ENCODE results near the gene RBFOX2. TPM values are rescaled to one million over a fixed set of nuclear protein-coding genes. Genes with fewer than 3 reads are reported as not detected.

Gene RBFOX2
- polyA plus RNA-seq, 1 of the 3 experiments (the other 2 are of a cell fraction): 115 TPM

DNA sequence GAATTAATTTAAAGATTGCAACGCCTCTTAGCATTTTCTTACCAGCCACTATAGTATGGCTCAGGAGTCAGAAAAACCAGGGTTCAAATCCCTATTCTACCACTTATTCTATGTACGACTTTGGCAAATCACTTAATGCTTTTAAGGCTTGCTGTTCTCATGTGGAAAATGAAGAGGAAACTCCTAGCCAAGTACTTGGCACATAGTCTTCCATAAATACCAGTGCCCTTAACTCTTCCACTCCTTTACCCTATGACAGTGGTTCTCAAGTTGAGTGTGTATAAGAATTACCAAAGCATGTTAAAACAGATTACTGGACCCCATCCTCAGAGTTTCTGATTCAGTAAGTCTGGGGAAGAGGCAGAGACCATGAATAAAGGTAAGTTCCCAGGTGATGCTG lies 107.6 kb downstream of the RBFOX2 start:
- Histone ChIP-seq H3F3A (replicated peaks; ENCODE audit: insufficient read depth) (peaks cover 16% of the 10 kb centered on the region), H4K20me1 (ENCODE audit: insufficient read depth) (peaks cover 75% of the 10 kb centered on the region), H3K9ac (0 out of 2 replicates have a peak overlapping the region, but pooled peaks have one; percentile 1), H3K27ac (ENCODE audit: low read depth in 2 of 2, low read length in 1 of 2) (peak overlapping the region; percentile 47 to 72; a peak in 2 of 4 replicates), H2AFZ (ENCODE audit: low read depth) (no peak overlapping the region), H3K27me3 (ENCODE audit: insufficient read depth) (no peaks in the 10 kb centered on the region), H3K4me1 (ENCODE audit: control insufficient read depth in 1 of 2, insufficient read depth in 2 of 2, low read depth in 1 of 2, low read length in 1 of 2) (peaks cover 42 to 43% of the 10 kb centered on the region in 2 experiments; a peak in 3 of 4 replicates), H3K9me2 (no peaks in the 10 kb centered on the region), H3K4me2 (no peak overlapping the region), H3K4me3 (ENCODE audit: low read depth in 2 of 2, low read length in 1 of 2) (no peak overlapping the region), H3K36me3 (replicated peaks in 1 of 2; ENCODE audit: control insufficient read depth in 1 of 2, insufficient read depth in 2 of 2, low read length in 1 of 2) (peaks cover 0 to 12% of the 10 kb centered on the region in 2 experiments), H3K79me2 (ENCODE audit: insufficient read depth) (peaks cover 94% of the 10 kb centered on the region), H3K9me3 (no peaks in the 10 kb centered on the region)
- no peak for TF ChIP-seq FOXJ3 (CRISPR knock-in tag; IDR thresholded peaks at IDR 0.05)
- ChIA-PET CTCF (interaction anchor here (0.6 to 9.9 kb wide), 9 partner anchors 10 to 490 kb away, joined by 3 to 64 read pairs (median 4); no protein-coding TSS in a partner anchor), POLR2A (no interaction called here)
- WGBS (ENCODE audit: low lambda C conversion rate): 92% methylated on average over 2 of the region's 2 CpGs
- DNase-seq: no peak

DNA sequence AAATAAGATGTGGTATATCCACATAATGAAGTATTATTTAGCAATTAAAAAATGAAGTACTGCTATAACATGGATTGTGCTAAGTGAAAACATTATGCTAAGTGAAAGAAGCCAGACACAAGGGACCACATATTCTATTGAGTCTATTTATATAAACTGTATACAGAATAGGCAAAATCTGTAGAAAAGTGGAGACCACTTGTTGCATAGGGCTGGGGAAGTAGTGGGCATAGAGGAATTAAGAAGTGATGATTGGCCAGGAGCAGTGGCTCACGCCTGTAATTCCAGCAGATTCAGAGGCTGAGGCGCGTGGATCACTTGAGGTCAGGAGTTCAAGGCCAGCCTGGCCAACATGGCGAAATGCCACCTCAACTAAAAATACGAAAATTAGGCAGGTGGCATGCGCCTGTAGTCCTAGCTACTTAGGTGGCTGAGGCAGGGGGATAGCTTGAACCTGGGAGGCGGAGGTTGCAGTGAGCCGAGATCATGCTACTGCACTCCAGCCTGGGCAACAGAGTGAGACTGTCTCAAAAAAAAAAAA lies 109.6 kb downstream of the RBFOX2 start:
- TF ChIP-seq YY1 (IDR thresholded peaks at IDR 0.05; ENCODE audit: low read depth) (no peak), JUND (IDR thresholded peaks at IDR 0.05) (no peak), ZBTB33 (IDR thresholded peaks at IDR 0.05; ENCODE audit: borderline replicate concordance, low read depth) (no peak), MEF2A (IDR thresholded peaks at IDR 0.05; ENCODE audit: borderline replicate concordance, low read depth) (no peak), TEAD4 (IDR thresholded peaks at IDR 0.05; ENCODE audit: borderline replicate concordance, insufficient read depth) (no peak), NRF1 (IDR thresholded peaks at IDR 0.05; ENCODE audit: low read depth, low read length) (no peak), ELF1 (IDR thresholded peaks at IDR 0.05) (no peak), RFX5 (IDR thresholded peaks at IDR 0.05; ENCODE audit: low read length) (no peak), REST (IDR thresholded peaks at IDR 0.05; ENCODE audit: low read depth, low read length) (no peak), GATA2 (CRISPR knock-in tag; IDR thresholded peaks at IDR 0.05) (no peak), EP300 (IDR thresholded peaks at IDR 0.05; ENCODE audit: borderline replicate concordance in 1 of 2, low read depth in 1 of 2, low read length in 1 of 2) (no peak)
- TF ChIP-seq, protein P1, sequence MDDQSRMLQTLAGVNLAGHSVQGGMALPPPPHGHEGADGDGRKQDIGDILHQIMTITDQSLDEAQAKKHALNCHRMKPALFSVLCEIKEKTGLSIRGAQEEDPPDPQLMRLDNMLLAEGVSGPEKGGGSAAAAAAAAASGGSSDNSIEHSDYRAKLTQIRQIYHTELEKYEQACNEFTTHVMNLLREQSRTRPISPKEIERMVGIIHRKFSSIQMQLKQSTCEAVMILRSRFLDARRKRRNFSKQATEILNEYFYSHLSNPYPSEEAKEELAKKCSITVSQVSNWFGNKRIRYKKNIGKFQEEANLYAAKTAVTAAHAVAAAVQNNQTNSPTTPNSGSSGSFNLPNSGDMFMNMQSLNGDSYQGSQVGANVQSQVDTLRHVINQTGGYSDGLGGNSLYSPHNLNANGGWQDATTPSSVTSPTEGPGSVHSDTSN (IDR thresholded peaks at IDR 0.05): no peak
- WGBS (ENCODE audit: low lambda C conversion rate): 95% methylated on average over 8 of the region's 8 CpGs
- Histone ChIP-seq H3K4me1 (ENCODE audit: control insufficient read depth in 1 of 2, insufficient read depth in 2 of 2, low read depth in 1 of 2, low read length in 1 of 2) (peaks cover 46 to 55% of the 10 kb centered on the region in 2 experiments; a peak in 3 of 4 replicates), H4K20me1 (ENCODE audit: insufficient read depth) (peaks cover 82% of the 10 kb centered on the region), H3K9me2 (no peaks in the 10 kb centered on the region), H3K27me3 (ENCODE audit: insufficient read depth) (no peaks in the 10 kb centered on the region), H3F3A (replicated peaks; ENCODE audit: insufficient read depth) (peaks cover 21% of the 10 kb centered on the region), H2AFZ (ENCODE audit: low read depth) (no peak overlapping the region), H3K27ac (ENCODE audit: low read depth in 2 of 2, low read length in 1 of 2) (no peak overlapping the region), H3K4me3 (ENCODE audit: low read depth in 2 of 2, low read length in 1 of 2) (no peak overlapping the region), H3K79me2 (ENCODE audit: insufficient read depth) (peaks cover 97% of the 10 kb centered on the region), H3K9ac (no peak overlapping the region), H3K4me2 (no peak overlapping the region), H3K36me3 (replicated peaks in 1 of 2; ENCODE audit: control insufficient read depth in 1 of 2, insufficient read depth in 2 of 2, low read length in 1 of 2) (peaks cover 0 to 5% of the 10 kb centered on the region in 2 experiments), H3K9me3 (no peaks in the 10 kb centered on the region)
- POLR2A ChIA-PET: no interaction called here
- DNase-seq: no peak
- CTCF ChIA-PET: interaction anchor here (0.9 to 9.9 kb wide), 6 partner anchors 14 to 206 kb away, joined by 3 to 64 read pairs (median 8); no protein-coding TSS in a partner anchor
